Measurements from ENCODE around the gene ZIC1. TPM values are rescaled to one million over a fixed set of nuclear protein-coding genes. Genes with fewer than 3 reads are reported as not detected.

ZIC1 gene
- total RNA-seq, 1 experiment from 2014 or later: not detected

DNA sequence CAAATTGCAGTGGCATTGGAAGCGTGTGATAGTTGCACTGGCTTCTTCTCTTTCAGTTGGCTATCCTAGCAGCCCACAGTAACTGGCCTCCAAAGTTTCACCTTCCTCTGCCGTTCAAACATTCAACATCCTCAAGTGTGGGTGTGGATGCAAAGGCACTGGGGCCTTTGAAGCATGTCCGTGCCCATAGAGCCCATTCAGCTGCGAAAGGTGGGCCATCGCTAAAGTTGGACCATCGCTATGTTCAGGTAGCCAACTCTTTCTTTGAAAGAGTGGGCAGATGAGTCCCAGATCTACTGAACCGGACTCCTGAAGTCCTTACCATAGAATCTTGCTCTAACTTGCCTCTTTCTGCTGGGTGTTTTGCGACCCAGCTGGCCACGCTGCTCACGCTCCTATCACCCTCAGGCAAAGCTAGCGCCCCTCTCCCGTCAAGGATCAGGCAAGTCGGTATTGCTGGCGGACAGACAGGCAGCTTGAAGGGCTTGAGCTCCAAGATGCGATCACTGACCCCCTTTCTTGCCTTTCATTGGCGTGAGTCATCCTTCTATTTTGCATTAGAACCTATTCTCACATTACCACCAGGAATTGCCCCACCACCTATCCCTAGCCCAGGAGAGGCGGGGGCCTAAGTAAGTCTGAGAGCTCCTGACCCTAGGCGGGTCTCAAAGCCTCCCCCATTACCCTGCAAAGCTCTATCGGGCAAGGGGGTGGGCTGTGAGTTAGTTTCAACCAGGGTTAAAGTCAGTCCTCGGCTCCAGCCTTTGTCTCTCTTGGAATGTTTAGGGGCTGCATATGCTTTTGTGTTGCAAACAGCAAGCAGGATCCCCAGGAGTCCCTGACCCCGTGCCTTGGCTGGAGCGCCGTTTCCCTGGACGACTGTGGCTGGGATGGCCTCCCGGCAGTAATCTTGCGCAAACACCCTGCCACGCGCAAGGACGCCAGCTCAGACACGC, 31.5 kb upstream of the ZIC1 start:
- H3K27me3 ChIP-seq (ENCODE audit: low read length): peaks cover 97% of the 10 kb centered on the region
- H3K36me3 ChIP-seq (ENCODE audit: low read depth, low read length): no peaks in the 10 kb centered on the region
- POLR2A ChIA-PET (ENCODE audit: unreplicated experiment): no interaction called here
- H3K79me2 ChIP-seq (ENCODE audit: low read length): no peaks in the 10 kb centered on the region
- H4K20me1 ChIP-seq (ENCODE audit: low read length): no peaks in the 10 kb centered on the region
- no peaks in the 10 kb centered on the region for H3K9me3 ChIP-seq (ENCODE audit: low read length)
- H3K4me1 ChIP-seq (ENCODE audit: insufficient read depth, low read length): no peaks in the 10 kb centered on the region
- intact Hi-C loops (cut with micrococcal nuclease): no loop called here
- H3K4me2 ChIP-seq (ENCODE audit: low read length): no peak overlapping the region
- H3K9me2 ChIP-seq (replicated peaks; ENCODE audit: low read length): 0 out of 2 replicates have a peak, but pooled peaks cover 3% of the 10 kb centered on the region
- CTCF ChIA-PET: no interaction called here
- H2AFZ ChIP-seq (ENCODE audit: low read length): no peak overlapping the region
- H3K4me3 ChIP-seq (ENCODE audit: low read length): no peak overlapping the region
- no peaks in the 10 kb centered on the region for H3F3A ChIP-seq (ENCODE audit: low read length, unreplicated experiment)
- ATAC-seq: no peak
- no peak overlapping the region for H3K9ac ChIP-seq (ENCODE audit: low read length)
- TF ChIP-seq, protein P1, sequence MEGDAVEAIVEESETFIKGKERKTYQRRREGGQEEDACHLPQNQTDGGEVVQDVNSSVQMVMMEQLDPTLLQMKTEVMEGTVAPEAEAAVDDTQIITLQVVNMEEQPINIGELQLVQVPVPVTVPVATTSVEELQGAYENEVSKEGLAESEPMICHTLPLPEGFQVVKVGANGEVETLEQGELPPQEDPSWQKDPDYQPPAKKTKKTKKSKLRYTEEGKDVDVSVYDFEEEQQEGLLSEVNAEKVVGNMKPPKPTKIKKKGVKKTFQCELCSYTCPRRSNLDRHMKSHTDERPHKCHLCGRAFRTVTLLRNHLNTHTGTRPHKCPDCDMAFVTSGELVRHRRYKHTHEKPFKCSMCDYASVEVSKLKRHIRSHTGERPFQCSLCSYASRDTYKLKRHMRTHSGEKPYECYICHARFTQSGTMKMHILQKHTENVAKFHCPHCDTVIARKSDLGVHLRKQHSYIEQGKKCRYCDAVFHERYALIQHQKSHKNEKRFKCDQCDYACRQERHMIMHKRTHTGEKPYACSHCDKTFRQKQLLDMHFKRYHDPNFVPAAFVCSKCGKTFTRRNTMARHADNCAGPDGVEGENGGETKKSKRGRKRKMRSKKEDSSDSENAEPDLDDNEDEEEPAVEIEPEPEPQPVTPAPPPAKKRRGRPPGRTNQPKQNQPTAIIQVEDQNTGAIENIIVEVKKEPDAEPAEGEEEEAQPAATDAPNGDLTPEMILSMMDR (conservative IDR thresholded peaks at IDR 0.05; ENCODE audit: low read depth, low read length): no peak
- no peak for TF ChIP-seq EZH2 (IDR thresholded peaks at IDR 0.05; ENCODE audit: low read length, unreplicated experiment)
- no peak for TF ChIP-seq EZH2phosphoT487 (IDR thresholded peaks at IDR 0.05; ENCODE audit: borderline replicate concordance, low read length)
- no TSS peak for BruUV-seq (replicated peaks)
- H3K27ac ChIP-seq (ENCODE audit: low read length): no peak overlapping the region
- DNase-seq: no peak

DNA sequence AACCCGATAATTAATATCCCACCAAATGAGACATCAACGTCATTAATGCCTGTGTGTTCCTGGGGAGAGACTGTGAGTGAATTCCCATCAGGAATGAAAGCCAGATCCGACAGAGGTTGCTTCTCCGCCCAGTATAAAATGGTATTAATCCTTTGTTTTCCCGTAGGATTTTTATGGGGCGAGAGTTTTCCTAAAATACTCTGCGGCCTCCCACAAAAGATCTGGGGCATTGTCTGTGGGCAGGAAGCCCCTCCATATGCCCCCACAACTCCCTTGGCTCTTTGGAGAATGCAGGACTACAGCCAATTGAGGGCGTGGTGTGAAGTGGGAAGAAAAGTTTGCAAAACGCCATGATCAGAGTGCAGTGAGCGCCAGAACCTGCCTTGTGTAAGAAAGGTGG, 29.5 kb upstream of the ZIC1 start:
- Histone ChIP-seq H3K4me2 (ENCODE audit: low read length) (no peak overlapping the region), H3K36me3 (ENCODE audit: low read depth, low read length) (no peaks in the 10 kb centered on the region), H3F3A (ENCODE audit: low read length, unreplicated experiment) (no peaks in the 10 kb centered on the region), H3K4me3 (ENCODE audit: low read length) (no peak overlapping the region), H3K27ac (ENCODE audit: low read length) (no peak overlapping the region), H3K9ac (ENCODE audit: low read length) (no peak overlapping the region), H2AFZ (ENCODE audit: low read length) (no peak overlapping the region), H3K79me2 (ENCODE audit: low read length) (no peaks in the 10 kb centered on the region), H3K9me2 (replicated peaks; ENCODE audit: low read length) (no peaks in the 10 kb centered on the region), H4K20me1 (ENCODE audit: low read length) (no peaks in the 10 kb centered on the region), H3K27me3 (ENCODE audit: low read length) (peaks cover 99% of the 10 kb centered on the region), H3K4me1 (ENCODE audit: insufficient read depth, low read length) (no peaks in the 10 kb centered on the region), H3K9me3 (ENCODE audit: low read length) (no peaks in the 10 kb centered on the region)
- CTCF ChIA-PET: no interaction called here
- TF ChIP-seq EZH2phosphoT487 (IDR thresholded peaks at IDR 0.05; ENCODE audit: borderline replicate concordance, low read length) (no peak), EZH2 (IDR thresholded peaks at IDR 0.05; ENCODE audit: low read length, unreplicated experiment) (no peak)
- TF ChIP-seq, protein P1 (conservative IDR thresholded peaks at IDR 0.05; ENCODE audit: low read depth, low read length): no peak
- POLR2A ChIA-PET (ENCODE audit: unreplicated experiment): no interaction called here
- no peak for ATAC-seq
- intact Hi-C loops (cut with micrococcal nuclease): no loop called here
- no peak for DNase-seq
- no TSS peak for BruUV-seq (replicated peaks)

DNA sequence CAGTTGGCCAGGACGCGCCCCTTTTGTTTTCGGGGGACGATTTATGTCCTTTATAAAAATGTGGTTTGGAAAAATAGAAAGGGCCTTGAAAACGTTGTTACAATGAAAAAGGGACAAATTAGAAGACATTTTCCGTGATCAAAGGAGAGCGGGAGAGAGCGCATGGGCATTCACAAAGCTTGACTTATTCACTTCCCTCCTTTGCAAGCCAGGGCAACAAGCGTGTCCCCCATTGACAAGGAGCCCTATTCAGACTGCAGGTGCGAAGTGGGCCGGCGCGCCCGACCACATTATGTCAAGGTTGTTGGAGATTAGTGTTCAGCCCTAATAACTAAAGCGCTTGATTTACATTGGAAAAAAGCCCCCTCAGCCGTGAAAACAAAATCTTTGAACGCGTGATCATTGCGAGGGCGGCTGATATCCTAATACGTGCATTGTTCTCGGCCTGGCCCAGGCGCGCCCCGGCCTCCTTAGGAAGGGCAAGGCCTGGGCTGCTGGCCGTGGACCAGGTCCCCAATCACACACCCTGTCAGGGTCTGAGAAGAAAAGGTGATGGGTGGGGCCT, 28.7 kb upstream of the ZIC1 start:
- ChIA-PET POLR2A (ENCODE audit: unreplicated experiment) (no interaction called here), CTCF (no interaction called here)
- Histone ChIP-seq H4K20me1 (ENCODE audit: low read length) (no peaks in the 10 kb centered on the region), H3K36me3 (ENCODE audit: low read depth, low read length) (no peaks in the 10 kb centered on the region), H3K9me2 (replicated peaks; ENCODE audit: low read length) (no peaks in the 10 kb centered on the region), H3K79me2 (ENCODE audit: low read length) (no peaks in the 10 kb centered on the region), H3F3A (ENCODE audit: low read length, unreplicated experiment) (no peaks in the 10 kb centered on the region), H3K4me1 (ENCODE audit: insufficient read depth, low read length) (no peaks in the 10 kb centered on the region), H3K4me2 (ENCODE audit: low read length) (no peak overlapping the region), H3K27me3 (ENCODE audit: low read length) (peaks cover 99% of the 10 kb centered on the region), H3K27ac (ENCODE audit: low read length) (no peak overlapping the region), H3K4me3 (ENCODE audit: low read length) (no peak overlapping the region), H2AFZ (ENCODE audit: low read length) (no peak overlapping the region), H3K9ac (ENCODE audit: low read length) (no peak overlapping the region), H3K9me3 (ENCODE audit: low read length) (no peaks in the 10 kb centered on the region)
- no peak for ATAC-seq
- DNase-seq: no peak
- no TSS peak for BruUV-seq (replicated peaks)
- TF ChIP-seq EZH2 (IDR thresholded peaks at IDR 0.05; ENCODE audit: low read length, unreplicated experiment) (no peak), EZH2phosphoT487 (IDR thresholded peaks at IDR 0.05; ENCODE audit: borderline replicate concordance, low read length) (no peak)
- TF ChIP-seq, protein P1 (conservative IDR thresholded peaks at IDR 0.05; ENCODE audit: low read depth, low read length): no peak
- intact Hi-C loops (cut with micrococcal nuclease): no loop called here
